ENCODE data around the gene FBXL5. TPM values are rescaled to one million over a fixed set of nuclear protein-coding genes. Genes with fewer than 3 reads are reported as not detected.

Gene FBXL5
- total and polyA plus RNA-seq, 8 donors = 17.6 to 39.2 (median 31.9) TPM

- Histone ChIP-seq H3K4me3 (peak overlapping the region; percentile 56 to 78 (median 67)), H3K9me3 (no peaks in the 10 kb centered on the region), H3K36me3 (no peaks in the 10 kb centered on the region), H3K27me3 (no peaks in the 10 kb centered on the region), H3K27ac (peak overlapping the region; percentile 98 to 99 (median 98)), H3K4me1 (peaks cover 14 to 45% (median 29%) of the 10 kb centered on the region in 3 donors)
- FAIRE-seq (no peak), ATAC-seq (peak; percentile 53 to 75 (median 58)), DNase-seq (peak in 5 of 6 donors; percentile 26 to 85 (median 57))
- 0% methylated on average over 41 to 66 of the region's 66 CpGs for WGBS, 2 donors
- TF ChIP-seq CTCF (IDR thresholded peaks at IDR 0.05) = no peak
- intact Hi-C loops (cut with DNase I) = loop anchor here in 1 of 3 donors (5.0 kb wide), 1 partner anchor 177 kb away; no protein-coding TSS in a partner anchor
Observed at GRCh38 chr4:15654593-15655222, 449 bp downstream of the FBXL5 start.

DNA sequence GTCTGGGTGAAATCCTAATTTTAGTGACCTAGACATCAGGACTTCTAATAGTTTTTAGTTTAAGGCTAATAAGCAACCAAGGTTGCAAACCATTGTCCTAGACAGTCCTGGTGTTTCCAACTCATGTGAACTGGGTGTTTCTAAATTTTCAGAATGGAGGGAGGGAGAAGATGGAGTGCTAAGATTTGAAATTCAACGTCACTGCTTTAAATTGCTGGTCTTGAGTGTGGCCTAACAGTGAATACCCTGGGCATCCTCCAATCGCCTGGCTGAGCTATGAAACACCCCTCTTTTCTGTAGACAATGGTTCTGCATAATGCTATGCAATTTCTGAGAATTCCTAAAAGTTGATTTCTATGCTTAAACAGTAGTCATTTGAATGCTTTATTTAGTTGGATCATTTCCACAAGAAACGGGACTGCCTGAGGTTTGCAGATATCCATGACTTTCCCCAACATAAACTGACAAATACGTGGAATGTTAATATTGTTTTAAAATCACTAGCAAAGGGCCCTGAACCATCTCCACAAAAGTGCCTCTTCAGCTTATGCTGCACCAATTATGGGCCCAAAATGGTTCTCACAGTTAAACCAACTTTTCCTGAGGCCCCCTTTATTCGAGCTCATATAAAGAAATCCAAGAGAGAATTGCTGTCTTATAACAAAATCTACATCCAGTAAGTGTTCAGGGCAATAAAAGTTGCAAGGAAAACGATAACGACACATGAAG lies 1.1 kb downstream of the FBXL5 start:
- Histone ChIP-seq H3K9me3 (no peaks in the 10 kb centered on the region), H3K36me3 (no peaks in the 10 kb centered on the region), H3K4me3 (peak overlapping the region; percentile 56 to 78 (median 67)), H3K27me3 (no peaks in the 10 kb centered on the region), H3K4me1 (peaks cover 16 to 51% (median 32%) of the 10 kb centered on the region in 3 donors), H3K27ac (peak overlapping the region; percentile 98 to 99 (median 98))
- no peak for DNase-seq
- intact Hi-C loops (cut with DNase I) = loop anchor here in 1 of 3 donors (5.0 kb wide), 1 partner anchor 177 kb away; no protein-coding TSS in a partner anchor
- peak in 3 of 4 donors; percentile 15 to 17 (median 17) for ATAC-seq
- TF ChIP-seq CTCF (IDR thresholded peaks at IDR 0.05) = no peak
- FAIRE-seq = no peak
- WGBS, 2 donors = 1 to 3% methylated on average over 7 of the region's 7 CpGs

DNA sequence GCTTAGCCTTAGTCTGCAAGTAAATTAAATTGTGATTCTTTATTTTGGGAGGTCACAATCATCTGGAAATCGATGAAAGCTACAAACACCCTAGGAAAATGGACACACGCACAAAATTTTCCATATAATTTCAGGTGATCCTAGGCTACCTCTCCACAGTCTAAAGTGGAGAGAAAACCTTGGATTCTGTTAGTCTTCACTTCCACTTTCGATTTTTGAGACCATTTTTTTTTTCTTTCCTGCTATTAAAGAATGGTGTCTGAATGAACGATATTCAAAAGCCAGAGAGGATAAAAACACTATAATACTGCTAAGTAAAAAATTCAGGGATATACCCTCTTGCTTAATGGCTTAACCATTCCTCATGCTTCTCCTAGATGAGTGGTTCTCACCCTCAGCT lies 1.7 kb downstream of the FBXL5 start:
- peak overlapping the region in 3 of 4 donors; percentile 62 to 78 (median 72) for H3K4me3 ChIP-seq

GRCh38 chr4:15652841-15653240 lies 2.3 kb downstream of the FBXL5 start:
- peak overlapping the region in 2 of 4 donors; percentile 98 to 99 for H3K27ac ChIP-seq
- intact Hi-C loops (cut with DNase I) = loop anchor here in 1 of 3 donors (5.0 kb wide), 1 partner anchor 176 kb away; no protein-coding TSS in a partner anchor
- no peaks in the 10 kb centered on the region for H3K27me3 ChIP-seq
- H3K36me3 ChIP-seq = no peaks in the 10 kb centered on the region
- no peak for ATAC-seq
- H3K9me3 ChIP-seq = no peaks in the 10 kb centered on the region
- H3K4me1 ChIP-seq = peaks cover 21 to 51% (median 32%) of the 10 kb centered on the region in 3 donors
- no peak for TF ChIP-seq CTCF (IDR thresholded peaks at IDR 0.05)
- 29 to 48% methylated on average over 4 of the region's 4 CpGs for WGBS, 2 donors
- no peak for DNase-seq
- FAIRE-seq = no peak
- peak overlapping the region in 2 of 4 donors; percentile 72 to 78 for H3K4me3 ChIP-seq

More for the DNA sequence above, 1.7 kb downstream of the FBXL5 start:
- Histone ChIP-seq H3K36me3 (no peaks in the 10 kb centered on the region), H3K9me3 (no peaks in the 10 kb centered on the region), H3K27me3 (no peaks in the 10 kb centered on the region), H3K4me1 (peaks cover 21 to 51% (median 32%) of the 10 kb centered on the region in 3 donors), H3K27ac (peak overlapping the region; percentile 10 to 99 (median 98))
- no peak for FAIRE-seq
- intact Hi-C loops (cut with DNase I) = loop anchor here in 1 of 3 donors (5.0 kb wide), 1 partner anchor 176 kb away; no protein-coding TSS in a partner anchor
- no peak for DNase-seq
- ATAC-seq = no peak
- WGBS, 2 donors = 11 to 18% methylated on average over 4 of the region's 4 CpGs
- TF ChIP-seq CTCF (IDR thresholded peaks at IDR 0.05) = no peak

Data from pancreas (tissue), 10 donors.